ENCODE measurements around the gene RCAN1. TPM values are rescaled to one million over a fixed set of nuclear protein-coding genes. Genes with fewer than 3 reads are reported as not detected.

The RCAN1 gene
- polyA plus RNA-seq, 3 donors = 5.2 to 17.5 (median 15.1) TPM

DNA sequence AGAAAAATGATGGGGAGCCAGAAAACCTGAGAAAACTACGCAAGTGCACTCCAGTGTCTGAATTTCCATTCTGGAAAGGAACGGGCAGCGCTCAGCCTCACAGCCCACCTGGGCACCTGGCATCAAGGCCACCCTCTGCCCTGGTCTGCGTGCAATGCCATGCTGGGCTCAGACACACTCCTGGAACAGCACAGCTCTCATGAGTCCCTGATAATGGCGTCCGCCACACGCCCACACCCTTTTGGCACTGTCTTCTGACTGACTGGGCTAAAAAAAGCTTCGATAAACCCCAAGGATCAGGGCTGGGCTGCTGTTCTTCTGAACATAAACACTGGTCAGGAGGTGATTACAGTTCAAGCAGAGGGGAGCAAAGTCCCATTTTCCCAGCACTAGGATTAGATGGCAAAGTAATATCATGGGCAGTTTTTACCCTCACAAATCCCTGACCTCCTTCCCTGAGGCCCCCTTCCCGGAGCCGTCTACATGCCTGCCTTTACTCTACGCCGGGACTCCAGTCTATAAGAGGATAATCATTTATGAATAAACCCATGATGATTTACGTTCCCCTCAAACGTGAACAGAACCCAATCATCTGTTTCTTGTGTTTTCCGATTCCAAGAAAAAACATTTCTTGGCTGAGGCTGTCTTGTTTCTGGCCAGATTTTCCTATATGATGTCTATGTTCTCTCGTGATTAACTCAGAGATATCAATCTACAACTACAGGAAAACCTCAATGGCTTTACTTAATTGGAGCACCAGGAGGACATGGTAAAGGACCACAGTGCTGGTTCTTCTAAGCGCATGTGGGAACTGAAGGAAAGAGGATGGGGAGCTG is 22.6 kb downstream of the RCAN1 start:
- intact Hi-C loops (cut with micrococcal nuclease) = no loop called here
- Histone ChIP-seq H3K4me2 (replicated peaks; ENCODE audit: extremely low read depth, low read length, poor library complexity, severe bottlenecking) (no peak overlapping the region), H3K79me2 (ENCODE audit: insufficient read depth, low read length) (peaks cover 11% of the 10 kb centered on the region), H3K4me3 (replicated peaks in 1 of 3; ENCODE audit: low read depth in 2 of 3, low read length in 3 of 3) (no peak overlapping the region), H3K27ac (ENCODE audit: low read depth in 1 of 2, low read length in 2 of 2) (no peak overlapping the region), H4K20me1 (ENCODE audit: insufficient read depth, low read length) (peaks cover 12% of the 10 kb centered on the region), H3K27me3 (ENCODE audit: control insufficient read depth in 2 of 2, insufficient read depth in 2 of 2, low read length in 2 of 2) (no peaks in the 10 kb centered on the region), H3K4me1 (ENCODE audit: control insufficient read depth in 1 of 2, insufficient read depth in 2 of 2, low read length in 2 of 2) (no peaks in the 10 kb centered on the region), H3K9ac (ENCODE audit: insufficient read depth, low read length, poor library complexity, severe bottlenecking) (no peak overlapping the region), H3K9me3 (replicated peaks in 1 of 2; ENCODE audit: control insufficient read depth in 1 of 2, insufficient read depth in 1 of 2, low read length in 2 of 2) (no peaks in the 10 kb centered on the region), H2AFZ (ENCODE audit: insufficient read depth, low read depth, low read length, poor library complexity, severe bottlenecking) (no peak overlapping the region), H3K36me3 (replicated peaks in 1 of 2; ENCODE audit: control insufficient read depth in 1 of 2, insufficient read depth in 2 of 2, low read length in 2 of 2) (peaks cover 0 to 12% of the 10 kb centered on the region in 2 donors)
- peak overlapping the region in 1 of 7 donors; percentile 1 for H3K27ac Mint-ChIP-seq
- peaks cover 16 to 21% of the 10 kb centered on the region in 2 donors for H3K36me3 Mint-ChIP-seq
- no peak overlapping the region for H3K4me3 Mint-ChIP-seq
- 80% methylated on average over 12 of the region's 17 CpGs for WGBS (ENCODE audit: insufficient coverage)
- H3K4me1 Mint-ChIP-seq = peaks cover 8% of the 10 kb centered on the region
- no peaks in the 10 kb centered on the region for H3K27me3 Mint-ChIP-seq (ENCODE audit: low read depth in 3 of 3)
- DNase-seq = no peak
- peaks cover 0 to 4% (median 0%) of the 10 kb centered on the region in 7 donors for H3K9me3 Mint-ChIP-seq
- TF ChIP-seq, protein P1, sequence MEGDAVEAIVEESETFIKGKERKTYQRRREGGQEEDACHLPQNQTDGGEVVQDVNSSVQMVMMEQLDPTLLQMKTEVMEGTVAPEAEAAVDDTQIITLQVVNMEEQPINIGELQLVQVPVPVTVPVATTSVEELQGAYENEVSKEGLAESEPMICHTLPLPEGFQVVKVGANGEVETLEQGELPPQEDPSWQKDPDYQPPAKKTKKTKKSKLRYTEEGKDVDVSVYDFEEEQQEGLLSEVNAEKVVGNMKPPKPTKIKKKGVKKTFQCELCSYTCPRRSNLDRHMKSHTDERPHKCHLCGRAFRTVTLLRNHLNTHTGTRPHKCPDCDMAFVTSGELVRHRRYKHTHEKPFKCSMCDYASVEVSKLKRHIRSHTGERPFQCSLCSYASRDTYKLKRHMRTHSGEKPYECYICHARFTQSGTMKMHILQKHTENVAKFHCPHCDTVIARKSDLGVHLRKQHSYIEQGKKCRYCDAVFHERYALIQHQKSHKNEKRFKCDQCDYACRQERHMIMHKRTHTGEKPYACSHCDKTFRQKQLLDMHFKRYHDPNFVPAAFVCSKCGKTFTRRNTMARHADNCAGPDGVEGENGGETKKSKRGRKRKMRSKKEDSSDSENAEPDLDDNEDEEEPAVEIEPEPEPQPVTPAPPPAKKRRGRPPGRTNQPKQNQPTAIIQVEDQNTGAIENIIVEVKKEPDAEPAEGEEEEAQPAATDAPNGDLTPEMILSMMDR (IDR thresholded peaks at IDR 0.05) = no peak

DNA sequence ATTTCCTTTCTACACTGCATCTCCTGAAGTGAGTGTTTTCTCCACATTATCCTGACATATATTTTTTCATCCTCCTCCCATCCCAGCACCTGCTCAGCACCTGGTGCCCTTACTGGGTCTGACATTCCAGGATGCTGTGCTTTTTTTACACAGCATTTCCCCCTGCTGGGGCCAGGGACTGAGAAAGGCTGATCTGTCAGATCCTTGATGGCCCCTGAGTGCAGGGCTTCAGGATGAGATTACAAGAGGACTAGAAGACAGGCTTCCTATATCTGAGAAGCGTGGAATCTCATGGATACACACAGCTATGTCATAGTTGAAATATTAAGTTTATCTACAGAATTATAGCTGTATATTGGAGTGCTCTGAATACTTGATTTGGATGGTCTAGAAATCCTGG is 24.4 kb downstream of the RCAN1 start:
- H3K36me3 Mint-ChIP-seq = peaks cover 12 to 18% of the 10 kb centered on the region in 2 donors
- no CpG with 5 or more reads among the region's 1 CpG for WGBS (ENCODE audit: insufficient coverage)
- H3K9ac ChIP-seq (ENCODE audit: insufficient read depth, low read length, poor library complexity, severe bottlenecking) = no peak overlapping the region
- H3K4me2 ChIP-seq (replicated peaks; ENCODE audit: extremely low read depth, low read length, poor library complexity, severe bottlenecking) = no peak overlapping the region
- no peaks in the 10 kb centered on the region for H3K27me3 Mint-ChIP-seq (ENCODE audit: low read depth in 3 of 3)
- H3K36me3 ChIP-seq (replicated peaks in 1 of 2; ENCODE audit: control insufficient read depth in 1 of 2, insufficient read depth in 2 of 2, low read length in 2 of 2) = peaks cover 0 to 6% of the 10 kb centered on the region in 2 donors
- H3K27ac Mint-ChIP-seq = no peak overlapping the region
- peaks cover 8% of the 10 kb centered on the region for H3K4me1 Mint-ChIP-seq
- no peak for DNase-seq
- H3K4me3 Mint-ChIP-seq = no peak overlapping the region
- H2AFZ ChIP-seq (ENCODE audit: insufficient read depth, low read depth, low read length, poor library complexity, severe bottlenecking) = no peak overlapping the region
- peaks cover 7% of the 10 kb centered on the region for H4K20me1 ChIP-seq (ENCODE audit: insufficient read depth, low read length)
- intact Hi-C loops (cut with micrococcal nuclease) = no loop called here
- no peaks in the 10 kb centered on the region for H3K9me3 ChIP-seq (replicated peaks in 1 of 2; ENCODE audit: control insufficient read depth in 1 of 2, insufficient read depth in 1 of 2, low read length in 2 of 2)
- no peak overlapping the region for H3K27ac ChIP-seq (ENCODE audit: low read depth in 1 of 2, low read length in 2 of 2)
- no peak overlapping the region for H3K4me3 ChIP-seq (replicated peaks in 1 of 3; ENCODE audit: low read depth in 2 of 3, low read length in 3 of 3)
- H3K9me3 Mint-ChIP-seq = peaks cover 0 to 10% (median 0%) of the 10 kb centered on the region in 7 donors
- no peaks in the 10 kb centered on the region for H3K4me1 ChIP-seq (ENCODE audit: control insufficient read depth in 1 of 2, insufficient read depth in 2 of 2, low read length in 2 of 2)
- no peaks in the 10 kb centered on the region for H3K27me3 ChIP-seq (ENCODE audit: control insufficient read depth in 2 of 2, insufficient read depth in 2 of 2, low read length in 2 of 2)
- peaks cover 11% of the 10 kb centered on the region for H3K79me2 ChIP-seq (ENCODE audit: insufficient read depth, low read length)
- TF ChIP-seq, protein P1 (IDR thresholded peaks at IDR 0.05) = no peak
